SK-N-SH (cell line): Measurements from ENCODE around the gene LIPE. TPM values are rescaled to one million over a fixed set of nuclear protein-coding genes. Genes with fewer than 3 reads are reported as not detected.

Experiments used
- CTCF ChIA-PET: fragments of 300-600, 350-600 bp; formaldehyde crosslinking; extraction: SDS; loops from one replicate; lab custom pipeline; 2021; lab: Yijun Ruan, JAX
- POLR2A ChIA-PET: fragments of 350-600 bp; sonication (Branson Sonifier 250); formaldehyde crosslinking; extraction: SDS; loops from one replicate; lab custom pipeline; 2020; ENCODE audit warnings: antibody characterized with exemption, inconsistent platforms; lab: Yijun Ruan, JAX
- DNase-seq: peaks from one replicate; pipeline ENCODE4 v3.0.0; 2012
- H2AFZ ChIP-seq: fragments of 200-600 bp; sonication (generic); 2 replicates; pipeline ENCODE4 v1.8.1; 2016; ENCODE audit warnings: antibody characterized with exemption, mild to moderate bottlenecking, low read depth
- H3F3A ChIP-seq: fragments of 200-600 bp; sonication (generic); replicated peaks from 2 replicates; pipeline ENCODE3; 2016; ENCODE audit warnings: antibody characterized with exemption, mild to moderate bottlenecking; ENCODE audit not compliant: insufficient read depth
- H3K27ac ChIP-seq, 2 experiments: fragments of 200-500 bp in 1 of 2; fragments of 200-600 bp in 1 of 2; sonication (Bioruptor generic) in 1 of 2; sonication (generic), shearing (Covaris generic) in 1 of 2; 2 replicates each; pipeline versions ENCODE4 v1.5.1 to v1.6.1; 2014 to 2016; ENCODE audit warnings: low read depth in 2 of 2, inconsistent platforms in 1 of 2, low read length in 1 of 2, mild to moderate bottlenecking in 1 of 2, mixed read lengths in 1 of 2
- H3K27me3 ChIP-seq: fragments of 200-600 bp; sonication (generic), shearing (Covaris generic); 2 replicates; pipeline ENCODE4 v1.6.1; 2016; ENCODE audit warnings: mixed run types; ENCODE audit not compliant: insufficient read depth
- H3K36me3 ChIP-seq, 2 experiments: fragments of 200-500 bp in 1 of 2; fragments of 200-600 bp in 1 of 2; sonication (Bioruptor generic) in 1 of 2; sonication (generic) in 1 of 2; replicated peaks in 1 of 2; 2 replicates each; pipeline versions ENCODE3 to v1.5.1; 2014 to 2016; ENCODE audit warnings: low read length in 1 of 2, mild to moderate bottlenecking in 1 of 2; ENCODE audit not compliant: insufficient read depth in 2 of 2, control insufficient read depth in 1 of 2
- H3K4me1 ChIP-seq, 2 experiments: fragments of 200-500 bp in 1 of 2; fragments of 200-600 bp in 1 of 2; sonication (Bioruptor generic) in 1 of 2; sonication (generic), shearing (Covaris generic) in 1 of 2; 2 replicates each; pipeline versions ENCODE4 v1.5.1 to v1.6.1; 2014 to 2016; ENCODE audit warnings: low read depth in 1 of 2, low read length in 1 of 2, mixed run types in 1 of 2; ENCODE audit not compliant: insufficient read depth in 2 of 2, control insufficient read depth in 1 of 2
- H3K4me2 ChIP-seq: fragments of 200-600 bp; sonication (generic), shearing (Covaris generic); 2 replicates; pipeline ENCODE4 v1.6.1; 2017; ENCODE audit warnings: mixed run types
- H3K4me3 ChIP-seq, 2 experiments: fragments of 200-500 bp in 1 of 2; fragments of 200-600 bp in 1 of 2; sonication (Bioruptor generic) in 1 of 2; sonication (generic), shearing (Covaris generic) in 1 of 2; 2 replicates each; pipeline versions ENCODE4 v1.5.1 to v1.8.1; 2014 to 2016; ENCODE audit warnings: low read depth in 2 of 2, inconsistent platforms in 1 of 2, low read length in 1 of 2, mild to moderate bottlenecking in 1 of 2, mixed read lengths in 1 of 2, moderate library complexity in 1 of 2
- H3K79me2 ChIP-seq: fragments of 200-600 bp; sonication (generic); 2 replicates; pipeline ENCODE4 v1.8.1; 2017; ENCODE audit warnings: mild to moderate bottlenecking; ENCODE audit not compliant: insufficient read depth
- H3K9ac ChIP-seq: fragments of 200-600 bp; sonication (generic); 2 replicates; pipeline ENCODE4 v1.6.1; 2017; ENCODE audit warnings: mixed run types
- H3K9me2 ChIP-seq: fragments of 200-600 bp; sonication (generic); 2 replicates; pipeline ENCODE4 v1.6.1; 2017; ENCODE audit warnings: mixed run types
- H3K9me3 ChIP-seq: fragments of 200-600 bp; sonication (generic); 2 replicates; pipeline ENCODE4 v1.6.1; 2017; ENCODE audit warnings: mixed run types, mild to moderate bottlenecking, moderate library complexity
- H4K20me1 ChIP-seq: fragments of 200-600 bp; sonication (generic); 2 replicates; pipeline ENCODE4 v1.6.1; 2017; ENCODE audit warnings: mild to moderate bottlenecking, mixed run types; ENCODE audit not compliant: insufficient read depth
- ELF1 ChIP-seq: IDR thresholded peaks from 2 replicates; pipeline ENCODE4 v1.4.0; 2012
- EP300 ChIP-seq, 2 experiments: IDR thresholded peaks; 2 replicates each; pipeline versions ENCODE4 v1.4.0 to v1.6.1; 2012; ENCODE audit warnings: borderline replicate concordance in 1 of 2, low read depth in 1 of 2, low read length in 1 of 2
- EZH2phosphoT487 ChIP-seq: fragments of 200-600 bp; sonication (generic); IDR thresholded peaks from 2 replicates; pipeline ENCODE4 v1.6.1; 2017; ENCODE audit warnings: low read depth, mixed run types, mild to moderate bottlenecking, antibody characterized with exemption, moderate library complexity, borderline replicate concordance
- FOSL2 ChIP-seq: IDR thresholded peaks from 2 replicates; pipeline ENCODE4 v1.4.0; 2012; ENCODE audit warnings: low read depth, mild to moderate bottlenecking, moderate library complexity, borderline replicate concordance
- GATA2 ChIP-seq: sonication (generic); formaldehyde crosslinking; IDR thresholded peaks from 2 replicates; pipeline ENCODE4 v1.5.0; 2020; ENCODE audit warnings: mild to moderate bottlenecking, missing genetic modification reagents
- MEF2A ChIP-seq: IDR thresholded peaks from 2 replicates; pipeline ENCODE4 v1.4.0; 2012; ENCODE audit warnings: low read depth, borderline replicate concordance
- NFIC ChIP-seq: IDR thresholded peaks from 2 replicates; pipeline ENCODE4 v1.4.0; 2012; ENCODE audit warnings: borderline replicate concordance
- POLR2AphosphoS5 ChIP-seq: IDR thresholded peaks from 2 replicates; pipeline ENCODE4 v1.6.1; 2012; ENCODE audit warnings: low read depth, low read length
- RAD21 ChIP-seq: IDR thresholded peaks from 2 replicates; pipeline ENCODE4 v1.6.1; 2012; ENCODE audit warnings: mild to moderate bottlenecking, low read length
- RCOR1 ChIP-seq: fragments of 150-350 bp; IDR thresholded peaks from 2 replicates; pipeline ENCODE4 v1.6.1; 2017; ENCODE audit warnings: antibody characterized with exemption, low read length
- RFX5 ChIP-seq: IDR thresholded peaks from 2 replicates; pipeline ENCODE4 v1.6.1; 2012; ENCODE audit warnings: mild to moderate bottlenecking, improper control_type of control experiment, low read length
- RXRA ChIP-seq: IDR thresholded peaks from 2 replicates; pipeline ENCODE4 v1.4.0; 2012; ENCODE audit warnings: low read depth, mild to moderate bottlenecking, borderline replicate concordance
- SMC3 ChIP-seq: IDR thresholded peaks from 2 replicates; pipeline ENCODE4 v1.6.1; 2012; ENCODE audit warnings: low read depth, low read length, improper control_type of control experiment
- TAF1 ChIP-seq: IDR thresholded peaks from 2 replicates; pipeline ENCODE4 v1.6.1; 2012; ENCODE audit warnings: low read depth, mild to moderate bottlenecking, low read length, moderate library complexity, borderline replicate concordance
- TEAD4 ChIP-seq: IDR thresholded peaks from 2 replicates; pipeline ENCODE4 v1.4.0; 2012; ENCODE audit warnings: mild to moderate bottlenecking, borderline replicate concordance; ENCODE audit not compliant: insufficient read depth
- WGBS: methylation state at CpG from one replicate; pipeline ENCODE4 v1.1.6; 2017; ENCODE audit warnings: low lambda C conversion rate; 5-methylcytosine and 5-hydroxymethylcytosine counted together
- polyA plus RNA-seq, 3 experiments: library from polyadenylated mRNA; depleted of rRNA; stranded (reverse); fragments of >200 nt; gene quantifications; 2 replicates each; pipeline ENCODE4 v1.2.3, GENCODE V29; 2012
- TF ChIP-seq, protein P1 (sequence below): IDR thresholded peaks from 2 replicates; pipeline ENCODE4 v1.4.0; 2012; ENCODE audit warnings: low read depth
- TF ChIP-seq, protein P2 (sequence below): IDR thresholded peaks from 2 replicates; pipeline ENCODE4 v1.6.1; 2012; ENCODE audit warnings: mild to moderate bottlenecking, low read depth, low read length, moderate library complexity
- TF ChIP-seq, protein P3 (sequence below): fragments of 150-350 bp; IDR thresholded peaks from 2 replicates; pipeline ENCODE4 v1.6.1; 2017; ENCODE audit warnings: antibody characterized with exemption, low read length, low read depth, borderline replicate concordance
- TF ChIP-seq, protein P4 (sequence below): IDR thresholded peaks from 2 replicates; pipeline ENCODE4; 2012
- TF ChIP-seq, protein P5 (sequence below): IDR thresholded peaks from 2 replicates; pipeline ENCODE4 v1.4.0; 2012; ENCODE audit warnings: low read depth, borderline replicate concordance
- TF ChIP-seq, protein P6 (sequence below): fragments of 200-600 bp; sonication (generic); IDR thresholded peaks from 2 replicates; pipeline ENCODE4 v1.6.1; 2017; ENCODE audit warnings: antibody characterized with exemption, mild to moderate bottlenecking, moderate library complexity
- TF ChIP-seq, protein P7 (sequence below): IDR thresholded peaks from 2 replicates; pipeline ENCODE4 v1.4.0; 2012; ENCODE audit warnings: low read depth, borderline replicate concordance

Gene LIPE
- polyA plus RNA-seq, 1 of the 3 experiments (the other 2 are of a cell fraction): 4.4 TPM

DNA sequence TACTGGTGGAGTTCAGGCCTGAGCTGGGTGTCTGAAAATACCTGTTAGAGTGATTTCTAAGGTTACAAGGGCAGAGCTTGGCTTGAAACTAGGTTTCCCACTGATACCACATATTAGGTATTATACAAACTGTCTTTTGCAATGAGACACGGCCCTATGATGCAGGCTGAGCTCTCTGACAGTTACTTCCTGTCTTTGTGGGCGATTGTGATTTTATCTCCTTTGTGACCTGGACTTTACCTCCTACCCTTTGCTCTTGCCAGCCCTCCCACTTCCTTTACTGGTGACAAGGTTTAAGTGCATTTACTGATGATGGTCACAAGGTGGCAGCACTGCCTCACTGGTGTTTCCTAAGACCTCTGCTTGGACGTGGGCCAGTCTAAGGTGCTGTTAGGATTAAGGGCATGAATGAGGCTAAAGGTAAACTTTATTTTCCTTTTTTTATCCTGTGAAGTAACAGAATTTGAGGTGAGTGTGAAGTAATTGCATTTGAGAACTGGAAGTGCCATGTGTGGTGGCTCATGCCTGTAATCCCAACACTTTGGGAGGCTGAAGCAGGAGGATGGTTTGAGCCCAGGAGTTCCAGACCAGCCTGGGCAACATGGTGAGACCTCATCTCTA is 23.2 kb upstream of the LIPE start:
- no peak overlapping the region for H3K9ac ChIP-seq
- POLR2A ChIA-PET: interaction anchor here (0.7 kb wide), 1 partner anchor 76 kb away, joined by 4 read pairs; no protein-coding TSS in a partner anchor
- no peaks in the 10 kb centered on the region for H3K9me3 ChIP-seq
- no peaks in the 10 kb centered on the region for H3F3A ChIP-seq
- peaks cover 0 to 3% of the 10 kb centered on the region in 2 experiments; a peak in 2 of 4 replicates for H3K4me1 ChIP-seq
- H2AFZ ChIP-seq: no peak overlapping the region
- WGBS: 0% methylated on average over 3 of the region's 3 CpGs
- no peaks in the 10 kb centered on the region; the same call in 1 of the 2 replicates for H3K27me3 ChIP-seq
- H3K36me3 ChIP-seq: no peaks in the 10 kb centered on the region
- DNase-seq: peak; percentile 75
- H3K9me2 ChIP-seq: no peaks in the 10 kb centered on the region
- no peaks in the 10 kb centered on the region for H3K79me2 ChIP-seq
- no peak overlapping the region for H3K4me2 ChIP-seq
- CTCF ChIA-PET: interaction anchor here (0.6 to 4.6 kb wide), 39 partner anchors 9 to 248 kb away, joined by 3 to 86 read pairs (median 4); partner anchors contain the start of genes CEACAM1 and CXCL17
- no peaks in the 10 kb centered on the region for H4K20me1 ChIP-seq
- H3K4me3 ChIP-seq: no peak overlapping the region; a peak in 1 of 4 replicates
- no peak overlapping the region for H3K27ac ChIP-seq
- TF ChIP-seq TAF1 (no peak), MEF2A (no peak), RAD21 (peak; percentile 96), SMC3 (peak; percentile 87), ELF1 (no peak), RXRA (no peak), RCOR1 (no peak), NFIC (peak; percentile 79), POLR2AphosphoS5 (no peak), RFX5 (no peak), FOSL2 (no peak), EP300 (IDR thresholded peaks at IDR 0.05; ENCODE audit: borderline replicate concordance in 1 of 2, low read depth in 1 of 2, low read length in 1 of 2) (no peak), TEAD4 (no peak), GATA2 (CRISPR knock-in tag) (no peak), EZH2phosphoT487 (no peak)
- TF ChIP-seq, protein P1, sequence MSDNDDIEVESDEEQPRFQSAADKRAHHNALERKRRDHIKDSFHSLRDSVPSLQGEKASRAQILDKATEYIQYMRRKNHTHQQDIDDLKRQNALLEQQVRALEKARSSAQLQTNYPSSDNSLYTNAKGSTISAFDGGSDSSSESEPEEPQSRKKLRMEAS: no peak
- TF ChIP-seq, protein P2, sequence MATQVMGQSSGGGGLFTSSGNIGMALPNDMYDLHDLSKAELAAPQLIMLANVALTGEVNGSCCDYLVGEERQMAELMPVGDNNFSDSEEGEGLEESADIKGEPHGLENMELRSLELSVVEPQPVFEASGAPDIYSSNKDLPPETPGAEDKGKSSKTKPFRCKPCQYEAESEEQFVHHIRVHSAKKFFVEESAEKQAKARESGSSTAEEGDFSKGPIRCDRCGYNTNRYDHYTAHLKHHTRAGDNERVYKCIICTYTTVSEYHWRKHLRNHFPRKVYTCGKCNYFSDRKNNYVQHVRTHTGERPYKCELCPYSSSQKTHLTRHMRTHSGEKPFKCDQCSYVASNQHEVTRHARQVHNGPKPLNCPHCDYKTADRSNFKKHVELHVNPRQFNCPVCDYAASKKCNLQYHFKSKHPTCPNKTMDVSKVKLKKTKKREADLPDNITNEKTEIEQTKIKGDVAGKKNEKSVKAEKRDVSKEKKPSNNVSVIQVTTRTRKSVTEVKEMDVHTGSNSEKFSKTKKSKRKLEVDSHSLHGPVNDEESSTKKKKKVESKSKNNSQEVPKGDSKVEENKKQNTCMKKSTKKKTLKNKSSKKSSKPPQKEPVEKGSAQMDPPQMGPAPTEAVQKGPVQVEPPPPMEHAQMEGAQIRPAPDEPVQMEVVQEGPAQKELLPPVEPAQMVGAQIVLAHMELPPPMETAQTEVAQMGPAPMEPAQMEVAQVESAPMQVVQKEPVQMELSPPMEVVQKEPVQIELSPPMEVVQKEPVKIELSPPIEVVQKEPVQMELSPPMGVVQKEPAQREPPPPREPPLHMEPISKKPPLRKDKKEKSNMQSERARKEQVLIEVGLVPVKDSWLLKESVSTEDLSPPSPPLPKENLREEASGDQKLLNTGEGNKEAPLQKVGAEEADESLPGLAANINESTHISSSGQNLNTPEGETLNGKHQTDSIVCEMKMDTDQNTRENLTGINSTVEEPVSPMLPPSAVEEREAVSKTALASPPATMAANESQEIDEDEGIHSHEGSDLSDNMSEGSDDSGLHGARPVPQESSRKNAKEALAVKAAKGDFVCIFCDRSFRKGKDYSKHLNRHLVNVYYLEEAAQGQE: no peak
- TF ChIP-seq, protein P3, sequence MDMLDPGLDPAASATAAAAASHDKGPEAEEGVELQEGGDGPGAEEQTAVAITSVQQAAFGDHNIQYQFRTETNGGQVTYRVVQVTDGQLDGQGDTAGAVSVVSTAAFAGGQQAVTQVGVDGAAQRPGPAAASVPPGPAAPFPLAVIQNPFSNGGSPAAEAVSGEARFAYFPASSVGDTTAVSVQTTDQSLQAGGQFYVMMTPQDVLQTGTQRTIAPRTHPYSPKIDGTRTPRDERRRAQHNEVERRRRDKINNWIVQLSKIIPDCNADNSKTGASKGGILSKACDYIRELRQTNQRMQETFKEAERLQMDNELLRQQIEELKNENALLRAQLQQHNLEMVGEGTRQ: no peak
- TF ChIP-seq, protein P4, sequence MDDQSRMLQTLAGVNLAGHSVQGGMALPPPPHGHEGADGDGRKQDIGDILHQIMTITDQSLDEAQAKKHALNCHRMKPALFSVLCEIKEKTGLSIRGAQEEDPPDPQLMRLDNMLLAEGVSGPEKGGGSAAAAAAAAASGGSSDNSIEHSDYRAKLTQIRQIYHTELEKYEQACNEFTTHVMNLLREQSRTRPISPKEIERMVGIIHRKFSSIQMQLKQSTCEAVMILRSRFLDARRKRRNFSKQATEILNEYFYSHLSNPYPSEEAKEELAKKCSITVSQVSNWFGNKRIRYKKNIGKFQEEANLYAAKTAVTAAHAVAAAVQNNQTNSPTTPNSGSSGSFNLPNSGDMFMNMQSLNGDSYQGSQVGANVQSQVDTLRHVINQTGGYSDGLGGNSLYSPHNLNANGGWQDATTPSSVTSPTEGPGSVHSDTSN: no peak
- TF ChIP-seq, protein P5, sequence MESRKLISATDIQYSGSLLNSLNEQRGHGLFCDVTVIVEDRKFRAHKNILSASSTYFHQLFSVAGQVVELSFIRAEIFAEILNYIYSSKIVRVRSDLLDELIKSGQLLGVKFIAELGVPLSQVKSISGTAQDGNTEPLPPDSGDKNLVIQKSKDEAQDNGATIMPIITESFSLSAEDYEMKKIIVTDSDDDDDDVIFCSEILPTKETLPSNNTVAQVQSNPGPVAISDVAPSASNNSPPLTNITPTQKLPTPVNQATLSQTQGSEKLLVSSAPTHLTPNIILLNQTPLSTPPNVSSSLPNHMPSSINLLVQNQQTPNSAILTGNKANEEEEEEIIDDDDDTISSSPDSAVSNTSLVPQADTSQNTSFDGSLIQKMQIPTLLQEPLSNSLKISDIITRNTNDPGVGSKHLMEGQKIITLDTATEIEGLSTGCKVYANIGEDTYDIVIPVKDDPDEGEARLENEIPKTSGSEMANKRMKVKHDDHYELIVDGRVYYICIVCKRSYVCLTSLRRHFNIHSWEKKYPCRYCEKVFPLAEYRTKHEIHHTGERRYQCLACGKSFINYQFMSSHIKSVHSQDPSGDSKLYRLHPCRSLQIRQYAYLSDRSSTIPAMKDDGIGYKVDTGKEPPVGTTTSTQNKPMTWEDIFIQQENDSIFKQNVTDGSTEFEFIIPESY: no peak
- TF ChIP-seq, protein P6, sequence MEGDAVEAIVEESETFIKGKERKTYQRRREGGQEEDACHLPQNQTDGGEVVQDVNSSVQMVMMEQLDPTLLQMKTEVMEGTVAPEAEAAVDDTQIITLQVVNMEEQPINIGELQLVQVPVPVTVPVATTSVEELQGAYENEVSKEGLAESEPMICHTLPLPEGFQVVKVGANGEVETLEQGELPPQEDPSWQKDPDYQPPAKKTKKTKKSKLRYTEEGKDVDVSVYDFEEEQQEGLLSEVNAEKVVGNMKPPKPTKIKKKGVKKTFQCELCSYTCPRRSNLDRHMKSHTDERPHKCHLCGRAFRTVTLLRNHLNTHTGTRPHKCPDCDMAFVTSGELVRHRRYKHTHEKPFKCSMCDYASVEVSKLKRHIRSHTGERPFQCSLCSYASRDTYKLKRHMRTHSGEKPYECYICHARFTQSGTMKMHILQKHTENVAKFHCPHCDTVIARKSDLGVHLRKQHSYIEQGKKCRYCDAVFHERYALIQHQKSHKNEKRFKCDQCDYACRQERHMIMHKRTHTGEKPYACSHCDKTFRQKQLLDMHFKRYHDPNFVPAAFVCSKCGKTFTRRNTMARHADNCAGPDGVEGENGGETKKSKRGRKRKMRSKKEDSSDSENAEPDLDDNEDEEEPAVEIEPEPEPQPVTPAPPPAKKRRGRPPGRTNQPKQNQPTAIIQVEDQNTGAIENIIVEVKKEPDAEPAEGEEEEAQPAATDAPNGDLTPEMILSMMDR: peak; percentile 93
- TF ChIP-seq, protein P7, sequence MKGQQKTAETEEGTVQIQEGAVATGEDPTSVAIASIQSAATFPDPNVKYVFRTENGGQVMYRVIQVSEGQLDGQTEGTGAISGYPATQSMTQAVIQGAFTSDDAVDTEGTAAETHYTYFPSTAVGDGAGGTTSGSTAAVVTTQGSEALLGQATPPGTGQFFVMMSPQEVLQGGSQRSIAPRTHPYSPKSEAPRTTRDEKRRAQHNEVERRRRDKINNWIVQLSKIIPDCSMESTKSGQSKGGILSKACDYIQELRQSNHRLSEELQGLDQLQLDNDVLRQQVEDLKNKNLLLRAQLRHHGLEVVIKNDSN: no peak
